ENCODE data around the gene NFIA. TPM values are rescaled to one million over a fixed set of nuclear protein-coding genes. Genes with fewer than 3 reads are reported as not detected.
A peak's percentile ranks its signal among the peaks of the same experiment; 100 is the strongest.
"Not testable (repeated sequence)": the region's sequence is repeated elsewhere in the genome, so short reads cannot be mapped to it uniquely, and the experiment has no call there.

NFIA gene
- total and polyA plus RNA-seq, 2 donors, result 18.1 to 105 TPM

DNA sequence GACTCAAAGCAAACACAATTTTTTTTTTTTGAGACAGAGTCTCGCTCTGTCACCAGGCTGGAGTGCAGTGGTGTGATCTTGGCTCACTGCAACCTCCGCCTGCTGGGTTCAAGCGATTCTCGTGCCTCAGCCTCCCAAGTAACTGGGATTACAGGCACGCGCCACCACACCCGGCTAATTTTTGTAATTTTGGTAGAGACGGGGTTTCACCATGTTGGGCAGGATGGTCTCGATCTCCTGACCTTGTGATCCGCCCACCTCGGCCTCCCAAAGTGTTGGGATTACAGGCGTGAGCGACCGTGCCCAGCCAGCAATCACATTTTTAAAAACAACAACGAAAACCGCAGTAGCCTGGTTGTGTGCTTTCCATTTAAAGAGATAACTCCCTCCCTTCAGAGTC is 6.5 kb upstream of the NFIA start:
- H3K4me3 ChIP-seq (ENCODE audit: low read depth, low read length), result not testable (repeated sequence)

DNA sequence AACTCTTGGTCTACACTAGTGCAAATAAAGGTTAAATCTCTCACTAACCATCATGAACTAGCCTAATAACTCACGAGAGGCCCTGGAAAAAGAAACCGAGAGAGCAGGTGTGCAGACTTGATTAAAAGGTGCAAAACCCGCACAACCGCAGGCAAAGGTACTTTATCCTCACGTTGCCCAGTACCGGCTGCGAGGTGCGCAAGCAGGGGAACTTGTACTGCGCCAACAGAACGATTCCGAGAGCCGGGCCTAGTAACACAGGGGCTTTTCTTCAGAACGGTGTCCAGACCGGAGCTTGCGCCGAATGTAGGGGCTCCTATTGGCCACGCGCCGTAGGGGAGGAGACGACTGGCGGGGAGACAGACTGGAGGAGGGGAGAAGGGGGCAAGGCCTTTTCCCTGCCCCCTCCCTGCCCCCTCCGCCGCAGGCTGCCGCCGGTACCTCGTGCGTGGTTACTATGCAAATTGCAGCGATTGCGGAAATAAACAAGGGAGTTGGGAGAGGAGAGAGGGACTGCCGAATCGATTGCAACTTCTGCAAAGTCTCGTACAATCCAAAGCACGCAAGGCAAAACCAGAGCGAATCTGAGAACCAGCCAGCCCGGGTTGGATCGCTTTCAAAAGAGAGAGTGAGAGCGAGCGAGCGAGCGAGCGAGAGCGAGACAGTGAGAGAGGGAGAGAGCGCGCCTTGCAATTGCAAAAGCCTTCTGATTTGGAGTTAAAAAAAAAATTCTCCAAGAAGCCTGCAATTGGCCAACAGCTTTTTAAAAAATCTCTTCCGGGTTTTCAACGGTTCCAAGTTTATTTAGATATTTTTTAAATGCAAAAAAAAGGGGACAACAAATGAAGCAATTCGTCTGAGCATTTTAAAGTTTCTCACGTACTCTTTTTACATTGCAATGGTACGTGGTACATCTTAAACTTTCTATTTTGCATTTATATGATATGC is 5.4 kb upstream of the NFIA start:
- under 1% methylated on average over 49 of the region's 49 CpGs for WGBS
- H3K4me1 ChIP-seq (ENCODE audit: insufficient read depth), result peaks cover 5% of the 10 kb centered on the region
- peak overlapping the region; percentile 55 for H3K27ac ChIP-seq (ENCODE audit: low read depth)
- peak overlapping the region; percentile 46 for H3K4me3 ChIP-seq (ENCODE audit: low read depth, low read length)
- peak; percentile 89 for DNase-seq (ENCODE audit: extremely low spot score)
- H3K36me3 ChIP-seq (ENCODE audit: insufficient read depth), result no peaks in the 10 kb centered on the region

More for the DNA sequence above, 6.5 kb upstream of the NFIA start:
- not testable (repeated sequence) for H3K4me1 ChIP-seq (ENCODE audit: insufficient read depth); H3K36me3 ChIP-seq (ENCODE audit: insufficient read depth); DNase-seq (ENCODE audit: extremely low spot score)
- H3K27ac ChIP-seq (ENCODE audit: low read depth), result peak overlapping the region; percentile 45
- WGBS, result 70% methylated on average over 16 of the region's 16 CpGs

DNA sequence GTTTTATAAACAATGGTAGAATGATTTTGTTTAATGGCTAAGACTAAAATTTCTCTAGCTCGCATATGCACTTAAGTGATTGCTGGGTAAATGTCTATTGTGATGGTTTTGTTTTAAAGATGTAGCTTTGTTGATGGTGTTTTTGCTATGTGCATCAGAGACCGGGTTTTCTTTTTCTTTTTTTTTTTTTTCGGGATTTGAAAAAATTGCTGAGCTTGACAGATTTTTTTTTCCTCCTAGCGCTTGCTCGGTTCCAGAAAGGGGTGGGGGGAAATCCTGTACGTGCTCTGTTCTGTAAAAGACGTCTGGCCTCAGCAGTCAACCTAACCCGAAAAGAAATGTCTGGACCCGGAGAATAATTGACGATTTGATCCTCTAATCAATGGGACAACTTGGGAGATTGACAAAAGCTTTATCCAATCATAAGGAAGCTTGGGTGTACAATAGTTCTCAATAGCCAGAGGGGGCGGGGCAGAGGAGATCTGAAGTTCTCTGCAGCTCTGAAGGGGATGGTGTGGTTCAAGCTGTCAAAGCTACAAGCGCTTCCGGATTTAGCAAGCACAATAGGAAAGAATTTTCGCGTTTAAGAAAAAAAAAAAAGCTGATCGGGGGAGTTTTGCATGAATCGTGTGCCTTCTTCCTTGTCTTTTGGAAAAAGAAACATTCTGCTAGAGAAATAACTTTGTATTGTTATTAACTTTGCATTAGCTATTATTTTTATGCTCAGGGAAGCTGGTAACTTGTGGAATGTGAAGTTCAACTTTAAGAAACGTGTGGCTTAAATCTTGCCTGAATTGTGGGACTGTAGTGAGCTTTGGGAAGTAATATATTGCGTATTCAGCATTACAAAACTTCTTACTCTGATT is 4.5 kb upstream of the NFIA start:
- Histone ChIP-seq H3K4me3 (ENCODE audit: low read depth, low read length) (peak overlapping the region; percentile 46), H3K4me1 (ENCODE audit: insufficient read depth) (peaks cover 5% of the 10 kb centered on the region), H3K36me3 (ENCODE audit: insufficient read depth) (no peaks in the 10 kb centered on the region), H3K27ac (ENCODE audit: low read depth) (no peak overlapping the region)
- WGBS, result 2% methylated on average over 19 of the region's 19 CpGs
- peak; percentile 100 for DNase-seq (ENCODE audit: extremely low spot score)

DNA sequence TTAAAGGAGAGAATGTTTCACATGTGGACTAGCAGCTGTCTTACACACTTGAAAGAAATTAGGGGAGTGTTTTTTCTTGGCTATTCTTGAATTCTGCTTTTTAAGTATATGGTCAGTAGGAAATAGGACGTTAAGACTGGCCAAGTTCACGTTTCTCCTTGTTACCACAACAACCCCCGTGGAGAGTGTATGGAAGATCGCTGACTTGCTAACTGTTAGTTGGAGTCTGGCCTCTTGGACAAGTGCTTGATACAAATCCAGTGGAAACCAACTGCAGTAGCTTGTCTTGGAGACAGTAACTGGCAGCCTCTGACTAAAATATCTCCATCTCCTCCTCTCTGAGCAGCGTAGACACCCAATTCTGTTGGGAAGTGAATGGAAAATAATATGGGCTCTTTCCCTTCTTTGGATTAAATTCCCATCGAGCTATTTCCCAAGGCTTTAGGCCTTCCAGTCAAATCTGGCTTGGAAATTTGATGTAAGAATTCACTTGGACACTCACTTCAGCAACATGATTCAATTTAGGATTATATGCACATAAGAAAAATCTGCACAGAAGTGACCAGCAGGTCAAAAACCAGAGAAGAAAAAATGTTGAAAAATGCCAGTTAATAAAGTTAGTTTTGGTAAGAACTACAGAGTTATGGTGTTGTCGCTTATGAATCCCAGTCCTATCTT is 3.6 kb upstream of the NFIA start:
- H3K27ac ChIP-seq (ENCODE audit: low read depth), result peak overlapping the region; percentile 3
- no peak overlapping the region for H3K4me3 ChIP-seq (ENCODE audit: low read depth, low read length)
- DNase-seq (ENCODE audit: extremely low spot score), result no peak
- H3K36me3 ChIP-seq (ENCODE audit: insufficient read depth), result no peaks in the 10 kb centered on the region
- peaks cover 5% of the 10 kb centered on the region for H3K4me1 ChIP-seq (ENCODE audit: insufficient read depth)
- WGBS, result 19% methylated on average over 7 of the region's 7 CpGs

DNA sequence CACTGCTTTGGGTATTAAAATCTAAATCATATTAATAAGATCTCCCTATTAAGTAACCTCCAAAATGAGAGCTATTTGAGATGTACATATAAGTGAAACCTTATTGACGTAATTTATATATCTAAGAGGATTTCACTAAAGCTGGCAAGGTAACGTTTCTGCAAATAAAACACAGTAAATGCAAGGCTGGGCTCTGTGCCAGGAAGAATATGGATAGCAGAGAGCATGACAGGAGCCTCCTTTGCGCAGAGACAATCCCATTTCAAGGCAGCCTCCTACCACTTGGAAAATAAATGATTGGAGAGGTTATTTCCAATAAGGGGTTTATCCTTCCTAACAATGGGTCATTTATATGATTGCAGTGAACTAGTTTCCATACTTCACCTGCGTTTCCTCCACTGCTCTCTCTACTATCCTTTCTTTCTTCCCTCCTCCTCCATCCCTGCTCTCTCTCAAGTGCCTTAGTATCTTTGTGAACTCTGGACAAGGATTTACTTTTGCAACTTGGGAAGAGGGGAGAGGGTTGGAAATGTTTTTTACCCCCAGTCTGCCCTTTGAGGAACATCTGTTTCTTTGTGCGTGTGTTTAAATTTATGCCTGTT is 3.0 kb upstream of the NFIA start:
- 28% methylated on average over 5 of the region's 5 CpGs for WGBS
- no peak for DNase-seq (ENCODE audit: extremely low spot score)
- H3K4me1 ChIP-seq (ENCODE audit: insufficient read depth), result peaks cover 5% of the 10 kb centered on the region
- no peak overlapping the region for H3K27ac ChIP-seq (ENCODE audit: low read depth)
- H3K36me3 ChIP-seq (ENCODE audit: insufficient read depth), result no peaks in the 10 kb centered on the region
- no peak overlapping the region for H3K4me3 ChIP-seq (ENCODE audit: low read depth, low read length)

DNA sequence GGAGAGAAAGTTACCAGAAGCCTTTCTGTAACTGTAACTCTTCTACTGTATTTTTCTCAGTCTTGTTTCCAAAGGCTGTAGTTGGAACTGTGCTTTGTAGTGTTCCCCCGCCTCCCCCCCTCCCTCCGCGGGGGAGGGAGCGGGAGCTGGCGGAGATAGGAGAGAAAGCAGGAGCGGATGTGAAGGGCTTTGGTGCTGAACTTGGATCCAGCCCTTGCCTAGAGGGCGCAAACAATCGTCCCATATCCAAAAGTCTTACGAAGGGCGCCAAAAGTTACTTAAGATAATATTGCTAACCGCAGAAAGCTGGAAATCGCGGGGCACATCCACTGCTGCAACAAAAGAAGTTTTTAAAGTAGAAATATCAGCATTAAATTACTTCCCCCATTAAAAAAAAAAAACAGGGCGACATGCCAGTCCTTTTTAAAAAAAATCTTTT is 2.4 kb upstream of the NFIA start:
- under 1% methylated on average over 14 of the region's 14 CpGs for WGBS
- no peaks in the 10 kb centered on the region for H3K36me3 ChIP-seq (ENCODE audit: insufficient read depth)
- DNase-seq (ENCODE audit: extremely low spot score), result peak; percentile 89
- H3K27ac ChIP-seq (ENCODE audit: low read depth), result no peak overlapping the region
- peak overlapping the region; percentile 10 for H3K4me3 ChIP-seq (ENCODE audit: low read depth, low read length)
- peaks cover 5% of the 10 kb centered on the region for H3K4me1 ChIP-seq (ENCODE audit: insufficient read depth)

DNA sequence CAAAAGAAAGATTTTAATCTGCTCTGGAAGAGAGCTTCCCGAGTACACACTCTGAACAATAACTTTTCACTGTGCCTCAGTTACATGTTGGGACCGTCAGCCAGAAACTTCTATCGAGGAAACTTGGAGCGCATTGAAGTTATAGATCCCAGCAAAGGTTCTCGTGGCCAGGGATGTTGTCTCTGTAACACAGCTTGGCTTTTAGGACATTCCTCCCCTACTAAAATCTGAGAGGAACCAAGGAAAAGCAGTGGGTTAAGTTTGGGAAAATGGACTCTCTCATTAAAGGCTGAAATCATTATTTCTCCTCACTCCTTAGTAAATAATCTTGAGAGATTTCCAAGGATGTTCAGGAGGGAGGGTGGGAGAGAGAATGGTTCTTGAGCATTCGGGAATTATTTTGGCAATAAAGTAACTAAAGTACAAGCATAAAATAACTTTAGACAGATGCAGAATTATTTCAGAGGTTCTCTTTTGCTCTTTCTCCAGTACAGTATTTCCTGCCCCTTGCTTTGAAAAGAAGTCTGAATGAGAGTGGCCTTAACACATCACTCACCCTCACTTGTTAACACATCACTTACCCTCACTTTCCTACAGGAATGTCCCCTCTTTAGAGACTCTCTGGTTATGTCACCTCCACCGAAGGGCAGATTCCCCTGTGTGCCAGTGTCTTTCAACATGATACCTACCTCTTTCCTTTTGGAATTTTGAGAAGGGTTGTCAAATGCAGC is 1.8 kb upstream of the NFIA start:
- WGBS, result 14% methylated on average over 7 of the region's 7 CpGs
- Histone ChIP-seq H3K27ac (ENCODE audit: low read depth) (peak overlapping the region; percentile 48), H3K36me3 (ENCODE audit: insufficient read depth) (no peaks in the 10 kb centered on the region), H3K4me1 (ENCODE audit: insufficient read depth) (peaks cover 5% of the 10 kb centered on the region), H3K4me3 (ENCODE audit: low read depth, low read length) (peak overlapping the region; percentile 10)
- no peak for DNase-seq (ENCODE audit: extremely low spot score)

DNA sequence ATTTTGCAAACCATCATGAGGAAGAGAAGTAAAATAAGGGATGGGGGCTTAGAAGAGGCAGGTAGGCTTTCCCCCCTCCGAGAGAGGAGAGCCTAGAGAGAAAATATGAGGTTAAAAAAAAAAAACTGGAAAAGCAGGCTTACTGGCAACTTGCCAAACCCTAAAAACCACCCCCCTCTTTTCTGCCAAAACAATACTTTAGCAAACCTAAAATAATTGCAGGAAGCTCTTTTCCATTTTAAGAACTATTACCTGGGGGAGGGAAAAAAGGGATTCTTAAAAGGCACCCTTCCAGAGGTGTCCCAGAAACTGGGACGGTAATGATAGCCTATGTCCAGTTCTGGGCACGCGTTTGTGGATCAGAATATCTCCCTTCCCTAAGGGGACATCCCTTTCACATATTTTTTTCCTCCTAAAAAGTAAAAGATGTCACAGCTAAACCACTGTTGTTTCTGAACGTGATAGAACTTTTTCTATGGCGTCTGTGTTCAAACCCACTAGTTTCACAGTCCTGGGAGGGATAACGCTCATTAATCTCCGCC is 1.1 kb upstream of the NFIA start:
- no peak for DNase-seq (ENCODE audit: extremely low spot score)
- 3% methylated on average over 8 of the region's 8 CpGs for WGBS
- no peaks in the 10 kb centered on the region for H3K36me3 ChIP-seq (ENCODE audit: insufficient read depth)
- H3K4me3 ChIP-seq (ENCODE audit: low read depth, low read length), result peak overlapping the region; percentile 100
- peaks cover 5% of the 10 kb centered on the region for H3K4me1 ChIP-seq (ENCODE audit: insufficient read depth)
- peak overlapping the region; percentile 48 for H3K27ac ChIP-seq (ENCODE audit: low read depth)

DNA sequence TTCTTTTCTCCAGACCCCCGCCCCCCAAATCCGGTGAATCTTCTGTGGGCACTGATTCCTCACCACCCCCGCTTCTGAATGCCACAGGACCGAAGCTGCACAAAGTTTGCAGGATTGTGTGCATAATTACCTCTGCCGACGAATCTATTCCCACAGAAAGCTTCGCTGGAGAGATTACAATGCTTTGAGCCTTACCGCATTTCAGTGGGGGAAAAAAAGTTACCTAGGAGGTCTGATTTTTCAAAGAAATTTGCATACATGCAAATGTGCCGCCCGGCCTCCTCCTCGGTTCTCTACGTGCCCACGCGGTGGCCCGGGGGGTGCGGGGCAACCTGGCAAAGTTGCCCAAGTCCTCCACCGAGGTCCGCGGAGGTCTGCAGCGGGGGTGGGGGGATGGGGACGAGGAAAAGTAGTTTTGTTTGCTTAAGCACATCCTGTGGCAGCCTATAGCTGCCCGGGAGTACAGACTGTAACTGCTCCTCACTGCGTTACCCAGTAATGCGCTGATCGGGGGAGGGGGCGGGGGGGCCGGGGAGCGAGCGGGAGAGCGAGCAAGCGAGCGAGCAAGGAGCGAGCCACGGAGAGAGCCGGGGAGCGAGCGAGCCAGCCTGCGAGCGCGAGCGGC is 563 bp upstream of the NFIA start:
- peak overlapping the region; percentile 100 for H3K4me3 ChIP-seq (ENCODE audit: low read depth, low read length)
- H3K36me3 ChIP-seq (ENCODE audit: insufficient read depth), result no peaks in the 10 kb centered on the region
- H3K4me1 ChIP-seq (ENCODE audit: insufficient read depth), result peaks cover 5% of the 10 kb centered on the region
- under 1% methylated on average over 41 of the region's 41 CpGs for WGBS
- peak overlapping the region; percentile 48 for H3K27ac ChIP-seq (ENCODE audit: low read depth)
- DNase-seq (ENCODE audit: extremely low spot score), result no peak

DNA sequence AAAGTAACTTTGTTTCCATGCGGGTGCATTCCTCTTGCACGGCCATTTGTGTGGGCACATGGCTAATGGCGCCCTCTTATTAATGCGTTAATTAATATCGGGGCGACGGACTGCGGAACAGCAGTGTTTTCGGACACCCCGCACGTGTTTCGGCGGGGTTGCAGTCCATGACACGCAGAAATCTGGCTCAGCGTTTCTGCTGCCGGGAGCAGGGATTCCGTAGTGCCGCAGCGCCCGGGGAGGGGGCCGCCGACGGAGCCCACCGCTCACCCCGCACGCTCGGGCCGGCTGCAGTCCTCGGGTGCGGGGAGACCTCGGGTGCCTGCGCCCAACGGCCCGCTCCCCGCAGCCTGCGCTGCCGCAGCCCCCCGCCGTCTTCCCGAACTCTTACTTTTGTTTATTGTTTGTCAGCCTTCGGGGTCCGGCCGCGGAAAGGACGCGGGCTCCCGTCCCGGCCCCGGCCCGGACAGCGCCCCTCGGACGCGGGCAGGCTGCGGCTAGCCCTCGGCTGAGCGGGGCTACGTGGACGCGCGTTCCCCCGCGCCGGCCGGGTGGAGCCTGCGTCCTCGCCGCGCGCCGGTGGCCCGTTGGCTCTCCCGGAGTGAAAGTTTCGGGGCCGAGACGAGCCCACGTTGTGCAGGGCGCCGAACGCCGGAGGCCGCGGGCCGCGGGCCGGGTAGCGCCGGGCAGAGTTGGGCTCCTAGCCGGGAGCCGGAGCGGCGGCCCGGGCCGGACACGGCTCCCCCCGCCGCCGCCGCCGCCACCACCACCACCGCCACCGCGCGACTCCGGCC is 849 bp downstream of the NFIA start:
- Histone ChIP-seq H3K4me3 (ENCODE audit: low read depth, low read length) (peak overlapping the region; percentile 100), H3K4me1 (ENCODE audit: insufficient read depth) (peaks cover 5% of the 10 kb centered on the region), H3K27ac (ENCODE audit: low read depth) (peak overlapping the region; percentile 99), H3K36me3 (ENCODE audit: insufficient read depth) (no peaks in the 10 kb centered on the region)
- DNase-seq (ENCODE audit: extremely low spot score), result no peak
- WGBS, result under 1% methylated on average over 105 of the region's 105 CpGs

DNA sequence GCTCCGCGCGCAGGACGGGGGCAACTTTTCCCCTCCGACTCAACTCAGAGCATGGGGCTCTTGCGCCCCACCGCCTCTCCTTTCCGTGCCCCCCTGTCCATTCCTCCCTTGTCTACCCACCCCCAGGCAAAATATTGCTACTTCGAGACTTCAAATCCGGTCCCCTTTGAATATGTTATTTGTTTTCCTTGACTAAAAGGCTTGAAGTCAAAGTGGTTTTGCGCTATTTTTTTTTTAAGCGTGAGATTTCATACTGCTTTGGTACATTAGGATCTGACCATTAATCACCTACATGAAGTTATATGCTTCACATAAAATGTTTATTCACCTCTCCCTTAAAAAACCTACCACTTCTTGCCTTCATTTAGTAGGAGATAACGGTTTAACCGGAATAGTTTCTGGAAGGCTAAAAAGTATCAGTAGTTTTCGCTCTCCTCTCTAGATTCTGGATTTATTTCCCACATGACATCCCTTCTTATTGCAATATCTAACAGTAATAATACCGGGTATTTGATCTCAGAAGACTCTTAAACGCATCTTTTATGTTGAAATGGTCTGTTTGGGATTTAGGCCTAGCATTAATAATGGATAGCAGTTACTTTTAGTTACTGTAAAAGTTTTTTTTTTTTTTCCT is 1.6 kb downstream of the NFIA start:
- DNase-seq (ENCODE audit: extremely low spot score), result no peak
- Histone ChIP-seq H3K36me3 (ENCODE audit: insufficient read depth) (peaks cover 4% of the 10 kb centered on the region), H3K4me1 (ENCODE audit: insufficient read depth) (peaks cover 2% of the 10 kb centered on the region), H3K27ac (ENCODE audit: low read depth) (peak overlapping the region; percentile 99), H3K4me3 (ENCODE audit: low read depth, low read length) (peak overlapping the region; percentile 100)
- 6% methylated on average over 17 of the region's 17 CpGs for WGBS

All from urinary bladder (tissue), 4 donors.